Testis (tissue), 2 donors: ENCODE results near the gene CRYGN.

ENCODE experiments used
- CTCF ChIP-seq, 3 experiments: fragments of 450-650 bp in 2 of 3; fragments of 200-600 bp in 1 of 3; sonication (generic) in 1 of 3; IDR thresholded peaks; one replicate each; pipeline ENCODE4 v1.5.1; 2016 to 2019; ENCODE audit warnings: antibody characterized with exemption in 3 of 3, mild to moderate bottlenecking in 2 of 3, moderate library complexity in 1 of 3
- POLR2A ChIP-seq: fragments of 450-650 bp; IDR thresholded peaks from one replicate; pipeline ENCODE4 v1.6.1; 2017; ENCODE audit warnings: antibody characterized with exemption, mild to moderate bottlenecking, moderate library complexity

GRCh38 chr7:151424799-151425198 is 15.1 kb downstream of the CRYGN start:
- TF ChIP-seq CTCF (IDR thresholded peaks at IDR 0.05) (no peak), POLR2A (no peak)
